Sigmoid colon (tissue), 4 donors: ENCODE results near the gene ARHGAP15.

Experiments used
- POLR2A ChIP-seq, 2 donors: fragments of 450-650 bp; IDR thresholded peaks; one replicate each; pipeline ENCODE4 v1.6.1; 2016; ENCODE audit warnings: antibody characterized with exemption in 2 of 2, mild to moderate bottlenecking in 2 of 2, moderate library complexity in 2 of 2
- POLR2AphosphoS5 ChIP-seq, 4 donors: sonication (generic); formaldehyde crosslinking; IDR thresholded peaks; one replicate each; pipeline ENCODE4 v1.6.1; 2017; ENCODE audit warnings: antibody characterized with exemption in 4 of 4
- TF ChIP-seq, protein P1 (sequence below), 4 experiments: fragments of 450-650 bp in 3 of 4; fragments of 200-600 bp in 1 of 4; IDR thresholded peaks; one replicate each; pipeline ENCODE4 v1.5.1; 2016 to 2019; ENCODE audit warnings: antibody characterized with exemption in 4 of 4, mild to moderate bottlenecking in 3 of 4, moderate library complexity in 2 of 4

- no peak for TF ChIP-seq POLR2A (IDR thresholded peaks at IDR 0.05)
- TF ChIP-seq, protein P1, sequence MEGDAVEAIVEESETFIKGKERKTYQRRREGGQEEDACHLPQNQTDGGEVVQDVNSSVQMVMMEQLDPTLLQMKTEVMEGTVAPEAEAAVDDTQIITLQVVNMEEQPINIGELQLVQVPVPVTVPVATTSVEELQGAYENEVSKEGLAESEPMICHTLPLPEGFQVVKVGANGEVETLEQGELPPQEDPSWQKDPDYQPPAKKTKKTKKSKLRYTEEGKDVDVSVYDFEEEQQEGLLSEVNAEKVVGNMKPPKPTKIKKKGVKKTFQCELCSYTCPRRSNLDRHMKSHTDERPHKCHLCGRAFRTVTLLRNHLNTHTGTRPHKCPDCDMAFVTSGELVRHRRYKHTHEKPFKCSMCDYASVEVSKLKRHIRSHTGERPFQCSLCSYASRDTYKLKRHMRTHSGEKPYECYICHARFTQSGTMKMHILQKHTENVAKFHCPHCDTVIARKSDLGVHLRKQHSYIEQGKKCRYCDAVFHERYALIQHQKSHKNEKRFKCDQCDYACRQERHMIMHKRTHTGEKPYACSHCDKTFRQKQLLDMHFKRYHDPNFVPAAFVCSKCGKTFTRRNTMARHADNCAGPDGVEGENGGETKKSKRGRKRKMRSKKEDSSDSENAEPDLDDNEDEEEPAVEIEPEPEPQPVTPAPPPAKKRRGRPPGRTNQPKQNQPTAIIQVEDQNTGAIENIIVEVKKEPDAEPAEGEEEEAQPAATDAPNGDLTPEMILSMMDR (IDR thresholded peaks at IDR 0.05): no peak
- no peak for TF ChIP-seq POLR2AphosphoS5 (IDR thresholded peaks at IDR 0.05)
Observed at GRCh38 chr2:143458258-143459190, 329.3 kb downstream of the ARHGAP15 start.
